GM18951 (cell line): Measurements from ENCODE around the gene ITGA2B.

Source experiments
- POLR2A ChIP-seq: IDR thresholded peaks from 4 replicates; pipeline ENCODE4 v1.6.1; 2011; ENCODE audit warnings: mild to moderate bottlenecking; ENCODE audit not compliant: insufficient read length, insufficient read depth; ENCODE audit errors: extremely low read depth
- in situ Hi-C: fragments of 300-500 bp; cut with MboI; formaldehyde crosslinking; loops from one replicate; pipeline ENCODE4 v1.12.0; 2022; ENCODE audit warnings: low sequenced_read_pairs, mixed read lengths, inconsistent platforms; ENCODE audit not compliant: unreplicated experiment

ITGA2B gene

GRCh38 chr17:44389281-44389680 lies at the start of gene ITGA2B:
Gene ITGA2B (minus strand): TSS chr17:44389649. CDS start chr17:44389473, 176 bp downstream.
- in situ Hi-C loops: no loop called here
- no peak for TF ChIP-seq POLR2A

- no peak for TF ChIP-seq POLR2A
- in situ Hi-C loops: no loop called here
Measured at GRCh38 chr17:44439168-44439567, 49.7 kb upstream of the ITGA2B start.

GRCh38 chr17:44438636-44439035 lies 49.2 kb upstream of the ITGA2B start:
- no peak for TF ChIP-seq POLR2A
- in situ Hi-C loops: no loop called here

GRCh38 chr17:44436336-44436735 lies 46.9 kb upstream of the ITGA2B start:
- in situ Hi-C loops: no loop called here
- TF ChIP-seq POLR2A: no peak

- in situ Hi-C loops: no loop called here
- TF ChIP-seq POLR2A: no peak
Measured at GRCh38 chr17:44432254-44433157, 43.1 kb upstream of the ITGA2B start.

- no peak for TF ChIP-seq POLR2A
- in situ Hi-C loops: no loop called here
Measured at GRCh38 chr17:44424828-44425461, 35.5 kb upstream of the ITGA2B start.

- TF ChIP-seq POLR2A: no peak
- in situ Hi-C loops: no loop called here
Measured at GRCh38 chr17:44417553-44417952, 28.1 kb upstream of the ITGA2B start.

- in situ Hi-C loops: no loop called here
- no peak for TF ChIP-seq POLR2A
Measured at GRCh38 chr17:44416558-44417289, 27.3 kb upstream of the ITGA2B start.

- in situ Hi-C loops: no loop called here
- no peak for TF ChIP-seq POLR2A
Measured at GRCh38 chr17:44414394-44415155, 25.1 kb upstream of the ITGA2B start.

- TF ChIP-seq POLR2A: no peak
- in situ Hi-C loops: no loop called here
Measured at GRCh38 chr17:44409309-44410028, 20.0 kb upstream of the ITGA2B start.

- in situ Hi-C loops: no loop called here
- TF ChIP-seq POLR2A: no peak
Measured at GRCh38 chr17:44408786-44409185, 19.3 kb upstream of the ITGA2B start.

- in situ Hi-C loops: no loop called here
- TF ChIP-seq POLR2A: no peak
Measured at GRCh38 chr17:44402564-44403172, 13.2 kb upstream of the ITGA2B start.

GRCh38 chr17:44400226-44400847 lies 10.9 kb upstream of the ITGA2B start:
- in situ Hi-C loops: no loop called here

More at GRCh38 chr17:44400226-44400847, 10.9 kb upstream of the ITGA2B start:
- no peak for TF ChIP-seq POLR2A
